HG03066 (cell line): Measurements from ENCODE around the gene HELZ2.
"Not testable (repeated sequence)": the region's sequence is repeated elsewhere in the genome, so short reads cannot be mapped to it uniquely, and the experiment has no call there.

ENCODE experiments used
- ATAC-seq: cut with Tn5 transposase; IDR thresholded peaks from one replicate; pipeline ENCODE4 v1.9.1; 2021; ENCODE audit warnings: low read depth; ENCODE audit not compliant: unreplicated experiment

The HELZ2 gene

DNA sequence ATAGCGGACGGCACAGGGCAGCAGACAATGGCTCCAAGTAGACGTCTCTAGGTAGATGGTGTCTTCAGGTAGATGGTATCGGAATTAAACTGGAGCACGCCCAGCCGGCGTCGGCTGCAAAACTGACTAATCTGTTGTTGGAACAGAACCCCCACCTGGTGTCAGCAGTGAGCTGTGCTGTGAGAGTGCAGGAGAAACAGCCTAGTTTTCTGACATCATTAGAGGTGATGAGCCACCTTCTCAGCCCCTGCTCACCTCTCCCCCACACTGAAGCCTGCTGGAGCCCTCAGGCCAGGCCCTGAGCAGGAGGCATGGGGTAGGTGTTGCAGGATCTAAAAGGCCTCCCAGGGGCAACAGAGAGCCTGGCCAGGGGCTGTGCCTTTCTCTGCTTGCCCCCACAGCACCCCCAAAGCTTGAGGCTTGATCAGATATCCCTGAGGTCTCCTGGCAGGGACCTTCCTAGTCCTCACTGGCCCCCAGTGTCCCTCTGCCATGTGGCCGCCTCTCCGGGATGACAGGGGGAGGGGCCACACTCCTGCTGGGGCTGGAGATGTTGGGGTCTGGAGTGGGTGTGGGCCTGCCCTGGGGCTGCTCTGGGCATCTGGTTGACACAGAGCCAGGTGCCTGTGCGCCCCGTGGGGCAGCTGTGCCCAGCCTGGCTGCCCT lies 6.9 kb upstream of the HELZ2 start:
- ATAC-seq = no peak

DNA sequence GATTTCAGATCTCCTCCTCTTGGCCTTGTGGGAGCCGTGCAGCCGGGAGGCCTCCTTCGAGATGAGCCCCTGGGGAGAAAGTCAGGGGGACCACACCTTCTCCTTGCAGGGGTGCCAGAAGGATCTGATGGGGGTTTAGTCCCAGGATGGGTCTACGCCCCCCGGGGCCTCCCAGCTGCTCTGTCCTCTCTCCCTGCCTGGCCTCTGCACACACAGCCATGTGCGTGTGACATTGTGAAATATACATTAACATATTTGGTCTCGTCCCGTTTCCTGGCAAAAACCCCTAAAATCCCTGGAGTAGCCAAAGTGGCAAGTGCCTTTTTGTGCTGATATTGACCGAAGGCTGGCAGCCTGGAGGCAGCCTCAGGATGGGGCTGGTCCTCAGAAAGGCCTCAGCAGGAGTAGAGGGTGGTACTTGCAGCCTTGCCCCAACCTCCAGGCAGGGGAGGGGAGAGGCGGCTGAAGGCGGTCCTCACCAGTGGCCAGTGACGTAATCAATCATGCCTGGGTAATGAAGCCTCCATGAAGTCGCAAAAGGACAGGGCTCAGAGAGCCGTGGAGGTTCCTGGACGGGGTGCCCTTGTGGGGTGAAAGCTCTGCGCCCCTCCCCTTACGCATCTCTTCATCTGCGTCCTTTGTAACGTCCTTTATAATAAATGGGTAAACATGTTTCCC lies 5.1 kb upstream of the HELZ2 start:
- ATAC-seq = no peak

DNA sequence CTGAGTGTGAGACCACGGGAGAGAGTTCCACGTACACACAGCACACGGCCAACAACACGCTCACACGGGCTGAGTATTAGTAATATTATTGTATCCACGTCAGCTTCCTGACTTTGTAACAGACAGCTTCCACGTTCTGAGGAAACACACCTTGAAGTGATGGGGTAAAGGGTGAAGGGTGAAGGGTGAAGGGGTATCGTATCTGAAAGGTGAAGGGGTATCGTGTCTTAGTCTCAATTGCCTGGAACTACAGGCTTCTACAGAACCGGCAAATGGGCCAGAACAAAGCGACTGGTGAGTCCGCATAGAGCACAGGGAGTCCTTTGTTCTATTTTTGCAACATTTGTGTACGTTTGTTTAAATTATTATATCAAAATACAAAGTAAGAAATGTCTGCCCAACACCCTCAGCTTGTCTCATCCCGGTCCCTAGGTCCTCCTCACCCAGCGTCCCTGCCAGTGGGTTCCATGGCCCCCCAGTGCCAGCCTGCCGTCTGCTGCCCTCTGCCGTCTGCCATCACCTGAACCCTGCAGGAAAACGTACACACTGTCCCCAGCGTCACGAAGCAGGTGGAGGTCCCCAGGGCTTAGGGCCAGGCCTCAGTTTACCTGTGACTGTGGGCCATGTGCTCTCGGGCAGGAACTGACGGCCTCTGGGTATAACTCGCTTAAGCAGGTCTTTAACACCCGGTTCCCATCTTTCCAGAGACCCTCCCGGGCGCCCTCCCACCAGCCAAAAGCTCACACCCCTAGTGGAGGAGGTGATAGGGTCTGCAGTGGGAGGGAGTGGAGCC lies 4.4 kb upstream of the HELZ2 start:
- ATAC-seq = no peak

DNA sequence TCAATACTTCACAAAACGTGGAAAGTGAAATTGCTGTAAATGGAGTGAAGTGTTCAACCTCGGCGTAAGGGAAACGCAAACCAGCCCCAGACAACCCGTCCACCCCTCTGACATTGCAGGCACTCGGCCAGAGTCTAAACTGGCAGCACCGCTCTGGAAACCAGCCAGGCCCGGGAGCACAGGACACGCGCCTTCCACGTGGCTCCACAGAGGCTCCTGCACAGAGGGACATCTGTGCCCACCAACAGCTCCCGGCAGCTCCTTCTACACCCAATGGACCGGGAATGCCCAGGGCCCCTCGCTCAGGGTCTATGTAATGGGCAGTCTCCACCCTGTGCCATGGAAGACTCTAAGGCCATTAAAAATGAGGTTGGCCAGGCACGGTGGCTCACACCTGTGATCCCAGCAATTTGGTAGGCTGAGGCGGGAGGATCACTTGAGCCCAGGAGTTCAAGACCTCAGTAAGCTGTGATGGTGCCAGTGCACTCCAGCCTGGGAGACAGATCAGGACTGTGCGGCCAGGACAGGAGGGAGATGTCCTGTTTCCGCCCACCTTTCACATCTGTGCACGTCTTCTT lies 3.4 kb upstream of the HELZ2 start:
- ATAC-seq = no peak

DNA sequence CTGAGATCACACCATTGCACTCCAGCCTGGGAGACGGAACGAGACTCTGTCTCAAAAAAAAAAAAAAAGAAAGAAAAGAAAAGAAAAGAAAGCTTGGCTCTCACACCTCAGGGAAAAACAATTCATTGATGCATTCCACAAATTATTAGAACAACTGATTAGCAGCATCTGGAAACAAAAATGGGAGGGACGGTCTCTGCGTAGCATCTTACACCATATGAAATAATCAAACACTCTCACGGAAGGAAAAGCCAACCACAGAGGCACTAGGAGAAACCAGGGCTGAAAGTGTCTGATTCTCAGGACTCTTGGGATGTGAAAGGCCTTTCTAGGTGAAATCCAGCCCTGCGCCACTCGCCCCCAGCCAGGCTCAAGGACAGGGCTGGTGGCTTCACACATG lies 2.3 kb upstream of the HELZ2 start:
- no peak for ATAC-seq

DNA sequence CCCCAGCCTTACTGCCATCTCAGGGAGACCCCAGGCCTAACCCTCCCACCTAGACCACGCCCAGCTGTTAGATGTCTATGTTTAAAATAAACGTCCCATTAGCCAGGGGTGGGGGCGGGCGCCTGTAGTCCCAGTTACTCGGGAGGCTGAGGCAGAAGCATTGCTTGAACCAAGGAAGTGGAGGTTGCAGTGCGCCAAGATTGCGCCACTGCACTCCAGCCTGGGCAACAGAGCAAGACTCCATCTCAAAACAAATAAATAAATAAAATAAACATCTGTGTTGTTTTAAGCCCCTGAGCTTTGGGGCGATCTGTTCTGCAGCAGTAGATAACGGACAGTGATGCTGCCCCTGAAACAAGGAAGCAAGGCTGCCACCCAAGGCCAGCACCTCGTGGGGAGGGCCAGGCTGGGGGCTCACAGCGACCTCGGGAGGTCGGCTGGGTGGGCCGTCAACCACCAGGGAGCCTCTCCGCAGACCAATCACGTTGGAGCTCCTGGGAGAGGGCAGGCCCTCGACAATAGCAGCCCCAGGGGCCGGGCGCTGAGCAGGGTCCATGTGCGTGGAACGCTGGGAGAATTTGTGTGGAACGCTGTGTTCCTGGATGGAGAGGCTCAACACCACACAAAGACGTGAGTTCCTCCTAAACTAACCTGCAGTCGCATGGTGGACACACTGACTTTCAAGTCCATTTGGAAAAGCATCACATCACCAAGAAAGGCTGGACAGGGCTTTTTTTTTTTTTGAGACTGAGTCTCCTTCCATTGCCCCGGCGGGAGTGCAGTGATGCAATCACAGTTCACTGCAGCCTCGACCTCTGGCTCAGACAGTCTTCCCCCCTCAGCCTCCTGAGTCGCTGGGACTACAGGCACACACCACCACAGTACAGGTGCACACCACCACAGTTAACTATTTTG lies 1.0 kb upstream of the HELZ2 start:
- no peak for ATAC-seq

DNA sequence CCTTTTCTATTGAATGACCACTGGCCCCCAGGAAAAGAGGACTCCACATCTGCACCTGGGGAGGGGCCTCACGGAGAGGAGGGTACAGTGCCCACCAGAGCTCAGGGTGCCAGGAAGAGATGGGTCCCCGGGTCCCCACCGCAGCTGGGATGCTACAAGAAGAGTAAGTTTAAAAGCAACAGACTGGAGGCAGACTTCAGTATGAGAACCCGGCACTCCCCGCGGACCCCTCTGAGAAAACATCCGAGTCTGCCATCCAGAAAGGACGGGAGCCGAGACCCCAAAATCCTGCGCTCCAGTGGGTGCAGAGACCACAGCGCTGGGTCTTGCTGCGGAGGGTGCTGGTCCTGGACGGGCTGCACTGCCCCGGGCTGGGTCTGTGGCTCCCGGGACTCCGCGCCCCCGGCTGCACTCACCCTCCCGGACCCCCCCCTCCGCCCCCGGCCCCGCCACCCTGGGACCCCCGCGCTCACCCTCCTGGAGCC lies 350 bp downstream of the HELZ2 start:
- ATAC-seq = no peak

DNA sequence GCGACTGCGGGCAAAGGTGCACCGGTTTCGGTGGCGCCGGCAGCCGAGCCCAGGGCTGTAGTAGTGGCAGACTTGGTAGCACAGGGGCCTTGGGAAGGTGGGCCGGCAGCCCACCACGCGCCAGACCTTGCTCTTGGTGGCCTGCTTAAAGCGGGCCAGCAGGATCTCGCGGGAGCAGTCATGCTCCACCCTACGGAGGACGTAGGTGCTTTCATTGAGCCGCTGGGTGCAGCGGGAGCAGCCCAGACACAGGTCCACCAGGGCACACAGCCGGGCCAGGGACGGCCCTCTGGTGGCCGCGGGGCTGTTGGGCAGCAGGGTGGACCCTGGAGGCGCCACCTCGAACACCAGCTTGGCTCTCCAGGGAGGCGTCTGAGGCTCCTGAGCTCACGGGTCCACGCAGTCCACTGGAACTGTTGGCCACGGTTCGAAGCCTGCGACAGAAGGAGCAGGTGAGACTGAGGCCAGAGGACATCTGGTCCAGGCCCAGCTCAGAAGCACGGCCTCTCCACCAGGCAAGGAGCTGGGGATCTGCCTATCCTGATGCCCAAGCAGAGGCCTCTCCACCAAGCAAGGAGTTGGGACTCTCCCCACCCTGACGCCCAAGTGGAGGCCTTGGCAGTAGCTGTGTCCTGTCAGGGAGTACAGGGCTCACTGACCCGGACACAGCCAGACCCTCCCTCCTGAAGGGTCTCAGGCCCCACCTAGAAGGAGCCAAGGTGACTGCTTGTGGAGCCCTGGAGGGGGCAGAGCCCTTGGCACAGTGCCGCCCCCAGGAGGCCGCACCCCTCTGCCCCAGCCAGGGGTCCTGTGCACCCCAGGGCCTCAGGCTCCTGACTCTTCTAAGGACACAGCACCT lies 1.0 kb downstream of the HELZ2 start:
- ATAC-seq = no peak

DNA sequence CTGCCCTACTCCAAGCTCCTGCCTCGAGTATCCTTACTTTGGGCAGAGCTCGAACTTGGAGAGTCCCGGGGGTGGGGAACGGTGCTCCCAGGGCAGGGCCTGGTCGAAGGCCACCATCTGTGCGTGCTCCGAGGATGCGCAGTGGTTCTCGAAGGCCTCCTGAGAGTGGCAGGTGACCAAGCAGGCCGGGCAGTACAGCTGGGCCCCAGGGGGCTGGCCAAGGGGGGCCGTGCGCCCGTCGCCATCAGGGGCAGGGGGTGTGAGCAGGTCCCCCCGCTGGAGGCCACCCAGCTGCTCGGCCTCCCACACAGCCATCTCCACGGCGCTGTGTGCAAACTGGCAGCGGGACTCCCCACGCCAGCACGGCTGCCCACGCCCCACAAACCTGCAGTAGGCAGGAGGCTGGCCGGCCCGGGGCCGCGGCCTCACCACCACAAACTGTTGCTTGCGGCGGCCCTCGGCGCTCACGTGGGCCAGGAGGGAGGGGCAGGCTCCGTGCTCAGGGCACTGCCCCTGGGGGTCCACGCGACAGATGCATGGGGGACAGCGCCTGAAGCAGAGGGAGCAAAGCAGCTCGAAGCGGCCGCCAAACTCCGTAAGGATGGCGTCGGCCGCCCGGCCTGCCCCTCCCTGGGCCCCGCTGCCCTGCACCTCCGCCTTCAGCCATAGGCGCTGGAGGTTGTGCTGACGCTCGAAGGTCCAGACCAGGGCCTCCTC lies 1.8 kb downstream of the HELZ2 start:
- ATAC-seq = no peak

DNA sequence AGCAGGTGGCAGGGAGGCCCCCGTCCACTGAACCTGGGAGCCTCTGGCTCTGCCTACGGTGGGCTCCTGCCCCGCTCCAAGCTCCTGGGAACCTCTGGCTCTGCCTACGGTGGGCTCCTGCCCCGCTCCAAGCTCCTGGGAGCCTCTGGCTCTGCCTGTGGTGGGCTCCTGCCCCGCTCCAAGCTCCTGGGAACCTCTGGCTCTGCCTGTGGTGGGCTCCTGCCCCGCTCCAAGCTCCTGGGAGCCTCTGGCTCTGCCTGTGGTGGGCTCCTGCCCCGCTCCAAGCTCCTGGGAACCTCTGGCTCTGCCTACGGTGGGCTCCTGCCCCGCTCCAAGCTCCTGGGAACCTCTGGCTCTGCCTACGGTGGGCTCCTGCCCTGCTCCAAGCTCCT lies 3.0 kb downstream of the HELZ2 start:
- not testable (repeated sequence) for ATAC-seq

DNA sequence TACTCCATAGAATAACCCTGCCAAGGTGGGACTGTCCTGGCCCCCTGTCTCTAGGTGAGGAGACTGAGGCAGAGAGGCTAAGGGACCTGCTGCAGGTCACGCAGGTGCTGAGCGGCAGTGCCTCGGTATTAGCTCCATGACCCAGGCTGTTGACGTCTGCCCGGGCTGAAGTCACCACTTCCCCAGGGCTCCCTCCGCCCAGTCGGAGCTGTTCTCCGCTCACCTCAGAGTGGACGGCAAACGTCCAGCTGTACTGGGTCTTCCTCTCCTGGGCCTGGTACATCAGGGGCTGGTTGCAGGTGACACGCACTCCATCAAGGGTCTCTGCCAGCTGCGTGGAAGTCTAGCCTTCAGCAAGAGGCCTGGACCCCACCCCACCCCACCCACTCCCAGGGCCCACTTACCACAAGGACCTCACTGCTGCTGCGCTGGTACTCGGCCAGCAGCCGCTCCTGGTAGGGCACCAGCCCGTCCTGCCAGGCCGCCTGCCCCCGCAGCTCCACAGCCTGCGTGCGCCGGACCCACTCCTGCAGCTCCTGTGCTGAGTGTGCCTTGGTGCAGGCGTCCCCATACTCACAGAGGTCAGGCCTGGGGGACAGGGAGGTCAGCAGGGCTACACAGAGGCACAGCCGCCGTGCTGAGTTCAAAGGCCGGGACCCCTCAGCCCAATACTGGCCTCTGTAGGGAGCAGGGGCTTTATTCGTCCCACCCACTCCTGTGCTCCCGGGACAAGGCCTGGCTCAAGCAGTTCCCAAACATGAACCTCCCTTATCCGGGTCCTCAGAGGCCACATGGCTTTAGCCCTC lies 3.6 kb downstream of the HELZ2 start:
- no peak for ATAC-seq

DNA sequence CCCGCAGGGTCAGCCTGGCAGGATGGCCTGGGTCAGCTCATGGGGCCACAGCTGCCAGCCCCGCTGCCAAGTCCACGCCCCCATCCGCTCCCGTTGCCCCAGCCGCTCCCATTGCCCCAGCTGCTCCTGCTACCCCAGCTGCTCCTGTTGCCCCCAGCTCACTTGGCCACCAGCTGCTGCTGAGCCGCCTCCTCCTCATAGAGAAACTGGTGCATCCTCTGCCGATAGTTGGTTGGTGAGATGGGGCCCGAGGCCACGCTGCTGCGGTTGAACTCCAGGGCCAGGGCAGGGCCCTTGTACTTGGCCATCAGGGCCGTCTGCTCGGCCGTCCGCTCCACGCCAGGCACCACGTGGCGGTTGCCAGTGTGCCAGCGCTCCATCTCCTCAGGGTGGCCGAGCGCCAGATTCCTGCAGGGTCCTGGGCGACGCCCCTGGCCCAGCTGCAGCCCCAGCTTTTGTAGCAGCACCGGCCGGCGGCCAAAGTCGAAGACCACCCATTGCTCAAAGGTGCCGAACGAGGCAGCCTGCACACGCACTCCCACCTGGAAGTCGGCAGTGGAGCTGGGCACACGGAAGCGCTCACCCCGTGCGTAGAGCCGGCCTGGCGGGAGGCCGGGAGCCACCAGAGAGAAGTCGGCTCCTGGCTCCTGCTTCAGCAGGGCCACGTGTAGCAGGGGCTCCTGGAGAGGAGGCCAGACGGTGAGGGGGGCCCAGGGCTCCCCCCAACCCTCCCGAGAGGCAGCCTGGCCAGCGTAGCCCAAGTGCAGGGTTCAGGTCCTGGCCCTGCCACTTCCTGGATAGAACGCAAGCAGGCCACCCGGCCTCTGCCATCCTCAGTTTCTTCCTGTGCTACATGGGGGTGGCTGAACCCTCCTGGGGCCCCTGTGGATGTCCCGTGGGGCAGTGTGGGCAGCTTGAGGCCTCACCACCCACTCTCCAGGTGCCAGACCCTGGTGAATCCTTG lies 4.8 kb downstream of the HELZ2 start:
- no peak for ATAC-seq

DNA sequence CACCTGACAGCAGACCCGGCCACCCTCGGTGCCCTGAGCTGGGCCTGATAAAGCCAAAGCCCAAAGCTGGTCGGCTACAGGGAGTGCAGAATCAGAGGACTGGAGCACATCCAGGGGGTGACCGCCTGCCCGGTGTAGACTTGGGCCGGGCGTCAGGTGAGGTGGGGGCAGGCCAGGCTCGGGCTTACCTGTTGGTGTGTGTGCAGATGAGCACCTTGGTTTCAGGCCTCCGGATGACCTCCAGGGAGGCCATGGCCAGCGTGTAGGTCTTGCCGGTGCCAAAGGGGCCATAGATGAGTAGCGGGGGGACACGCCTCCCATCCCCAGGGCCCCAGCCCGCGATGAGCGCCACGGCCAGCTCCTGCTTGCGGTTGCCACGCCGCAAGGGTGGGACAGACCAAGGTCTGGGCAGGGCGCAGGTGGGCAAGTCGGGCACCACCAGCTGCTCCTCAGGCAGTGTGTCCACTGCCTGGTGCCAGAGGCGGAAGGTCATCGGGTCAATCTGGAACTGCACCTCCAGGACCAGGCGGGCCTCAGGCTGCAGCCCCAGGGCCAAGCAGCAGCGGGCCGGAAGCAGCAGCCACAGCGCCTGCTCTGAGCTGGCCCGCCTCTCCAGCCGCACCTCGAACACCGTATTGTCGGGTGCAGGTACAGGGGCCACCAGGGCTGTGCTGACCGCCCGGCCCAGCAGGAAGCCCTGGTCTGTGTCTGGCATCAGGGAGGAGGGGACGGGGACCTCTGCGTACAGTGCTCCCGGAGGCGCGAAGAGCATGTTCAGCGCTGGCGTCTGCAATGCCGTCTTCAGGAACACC lies 5.7 kb downstream of the HELZ2 start:
- ATAC-seq = no peak

DNA sequence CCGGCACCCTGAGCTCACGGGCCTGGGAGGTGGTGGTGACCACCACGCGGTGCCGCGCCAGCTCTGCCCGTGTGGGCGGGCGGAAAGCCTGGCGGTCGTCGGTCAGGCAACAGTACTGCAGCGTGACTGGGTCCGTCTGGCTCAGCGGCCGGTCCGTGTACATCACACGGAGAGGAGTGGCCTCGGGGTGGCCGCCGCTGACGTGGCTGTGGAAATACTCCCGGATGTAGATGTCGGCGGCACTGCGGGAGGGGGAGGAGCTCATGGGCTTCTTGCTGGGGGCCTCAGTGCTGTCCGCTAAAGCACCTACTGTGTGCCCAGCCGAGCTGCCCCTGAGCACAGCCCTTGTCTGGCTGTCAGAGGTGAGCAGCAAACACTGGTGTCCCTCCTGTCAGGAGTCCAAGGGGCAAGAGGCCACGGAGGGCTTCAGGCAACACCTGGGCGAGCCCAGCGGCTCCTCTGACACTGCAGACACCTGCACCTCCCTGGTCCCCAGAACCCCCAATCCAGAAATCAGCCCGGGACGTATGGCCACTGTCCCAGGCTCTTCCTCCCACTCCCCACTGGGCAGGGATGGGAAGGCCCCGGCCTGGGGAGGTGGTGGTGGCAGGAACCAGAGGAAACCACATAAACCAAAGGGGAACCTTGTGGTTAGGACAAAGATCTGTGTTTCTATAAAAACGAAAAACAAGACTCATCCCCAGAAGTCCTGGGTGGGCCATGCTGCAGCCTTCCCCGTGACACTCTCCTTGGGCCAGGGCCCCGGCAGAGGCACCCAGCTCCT lies 6.5 kb downstream of the HELZ2 start:
- ATAC-seq = peak; percentile 72

DNA sequence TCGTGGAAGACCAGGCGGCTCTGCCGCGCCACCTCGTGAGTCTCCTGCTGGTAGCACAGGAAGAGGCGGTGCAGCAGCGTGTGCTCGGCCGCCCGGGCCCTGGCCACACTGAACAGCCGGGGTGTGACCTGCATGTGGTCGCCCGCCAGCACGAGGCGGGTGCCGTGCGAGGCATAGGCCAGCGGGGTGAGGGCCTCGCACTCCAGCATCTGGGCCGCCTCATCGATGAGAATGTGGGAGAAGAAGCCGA lies 7.0 kb downstream of the HELZ2 start:
- ATAC-seq = no peak
